ENCODE data around the gene LY6G6D.

DNA sequence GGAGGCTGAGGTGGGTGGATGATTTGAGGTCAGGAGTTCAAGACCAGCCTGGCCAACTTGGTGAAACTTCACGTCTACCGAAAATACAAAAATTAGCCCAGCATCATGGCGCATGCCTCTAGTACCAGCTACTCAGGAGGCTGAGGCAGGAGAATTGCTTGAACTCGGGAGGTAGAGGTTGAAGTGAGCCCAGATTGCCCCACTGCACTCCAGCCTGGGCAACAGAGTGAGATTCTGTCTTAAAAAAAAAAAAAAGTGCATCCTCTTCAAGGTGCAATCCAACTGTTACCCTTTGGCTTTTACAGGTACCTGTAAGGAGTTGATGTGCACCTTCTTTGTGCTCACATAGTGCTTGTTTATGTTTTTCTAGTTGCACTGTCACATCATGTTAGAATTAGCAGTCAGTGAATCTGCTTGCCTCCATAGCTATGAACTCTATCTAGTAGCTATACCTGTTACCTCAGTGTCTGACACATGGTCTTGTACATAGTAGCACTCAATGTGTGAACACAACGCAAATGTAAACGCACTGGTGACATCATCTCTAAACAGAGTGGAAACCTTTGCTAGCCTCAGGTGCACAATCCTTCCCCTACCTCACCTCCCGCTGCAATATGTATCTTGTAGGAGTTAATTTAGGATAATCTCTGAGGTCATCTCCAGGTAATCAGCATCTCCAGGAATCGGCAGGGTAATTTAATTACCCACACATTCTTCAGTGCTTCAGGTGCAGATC lies 34.3 kb downstream of the LY6G6D start:
- TF ChIP-seq, protein P1, sequence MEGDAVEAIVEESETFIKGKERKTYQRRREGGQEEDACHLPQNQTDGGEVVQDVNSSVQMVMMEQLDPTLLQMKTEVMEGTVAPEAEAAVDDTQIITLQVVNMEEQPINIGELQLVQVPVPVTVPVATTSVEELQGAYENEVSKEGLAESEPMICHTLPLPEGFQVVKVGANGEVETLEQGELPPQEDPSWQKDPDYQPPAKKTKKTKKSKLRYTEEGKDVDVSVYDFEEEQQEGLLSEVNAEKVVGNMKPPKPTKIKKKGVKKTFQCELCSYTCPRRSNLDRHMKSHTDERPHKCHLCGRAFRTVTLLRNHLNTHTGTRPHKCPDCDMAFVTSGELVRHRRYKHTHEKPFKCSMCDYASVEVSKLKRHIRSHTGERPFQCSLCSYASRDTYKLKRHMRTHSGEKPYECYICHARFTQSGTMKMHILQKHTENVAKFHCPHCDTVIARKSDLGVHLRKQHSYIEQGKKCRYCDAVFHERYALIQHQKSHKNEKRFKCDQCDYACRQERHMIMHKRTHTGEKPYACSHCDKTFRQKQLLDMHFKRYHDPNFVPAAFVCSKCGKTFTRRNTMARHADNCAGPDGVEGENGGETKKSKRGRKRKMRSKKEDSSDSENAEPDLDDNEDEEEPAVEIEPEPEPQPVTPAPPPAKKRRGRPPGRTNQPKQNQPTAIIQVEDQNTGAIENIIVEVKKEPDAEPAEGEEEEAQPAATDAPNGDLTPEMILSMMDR (IDR thresholded peaks at IDR 0.05), result no peak
- TF ChIP-seq POLR2AphosphoS5 (IDR thresholded peaks at IDR 0.05), result no peak

All from prostate gland (tissue), 2 donors.